Testis (tissue), 3 donors: ENCODE measurements around the gene ARSI. TPM values are rescaled to one million over a fixed set of nuclear protein-coding genes. Genes with fewer than 3 reads are reported as not detected.

Experiments used
- DNase-seq: peaks from one replicate; pipeline ENCODE4 v3.0.0-alpha.2; 2019
- H3K27ac ChIP-seq, 2 donors: fragments of 200-600 bp; sonication (generic); one replicate each; pipeline ENCODE4 v1.5.1; 2019
- H3K27me3 ChIP-seq: fragments of 200-600 bp; sonication (generic); one replicate; pipeline ENCODE4 v1.5.1; 2019
- H3K36me3 ChIP-seq: fragments of 200-600 bp; sonication (generic); one replicate; pipeline ENCODE4 v1.5.1; 2017; ENCODE audit warnings: low read depth; ENCODE audit errors: missing control alignments
- H3K4me1 ChIP-seq: fragments of 200-600 bp; sonication (generic); one replicate; pipeline ENCODE4 v1.5.1; 2019
- H3K4me3 ChIP-seq, 2 donors: fragments of 200-600 bp; sonication (generic); one replicate each; pipeline ENCODE4 v1.5.1; 2017 to 2019
- H3K9me3 ChIP-seq: fragments of 200-600 bp; sonication (generic); one replicate; pipeline ENCODE4 v1.5.1; 2017
- CTCF ChIP-seq, 3 experiments: fragments of 450-650 bp in 2 of 3; fragments of 200-600 bp in 1 of 3; sonication (generic) in 1 of 3; IDR thresholded peaks; one replicate each; pipeline ENCODE4 v1.5.1; 2016 to 2019; ENCODE audit warnings: antibody characterized with exemption in 3 of 3, mild to moderate bottlenecking in 2 of 3, moderate library complexity in 1 of 3
- POLR2A ChIP-seq: fragments of 450-650 bp; IDR thresholded peaks from one replicate; pipeline ENCODE4 v1.6.1; 2017; ENCODE audit warnings: antibody characterized with exemption, mild to moderate bottlenecking, moderate library complexity
- WGBS, 2 donors: methylation state at CpG; one replicate each; pipeline ENCODE4 v1.1.5; 2018; 5-methylcytosine and 5-hydroxymethylcytosine counted together
- intact Hi-C: fragments of 100-400 bp; cut with DNase I; formaldehyde crosslinking; loops from one replicate; pipeline ENCODE4 v1.15.1; 2023; ENCODE audit warnings: low total_unique reads
- polyA plus RNA-seq: library from polyadenylated mRNA; stranded (reverse); fragments of 350-450 nt; fragmentation: Illumina TruSeq; extraction: RNeasy Lipid Tissue Mini Kit (QIAGEN cat#74804); gene quantifications from one replicate; pipeline ENCODE4 v1.2.3, GENCODE V29; 2014; ENCODE audit warnings: low read depth, low replicate concordance; ENCODE audit not compliant: insufficient read depth
- total RNA-seq, 2 donors: library from RNA; depleted of rRNA; stranded (reverse); fragments of >200 nt; gene quantifications; one replicate each; pipeline ENCODE4 v1.2.3, GENCODE V29; 2016

ARSI gene
- total and polyA plus RNA-seq, 3 donors from 2014 or later: 0.79 to 0.93 (median 0.92) TPM

- WGBS, 2 donors: 94% methylated on average over 5 to 7 of the region's 7 CpGs
- DNase-seq: no peak
- intact Hi-C loops: no loop called here
Observed at GRCh38 chr5:150285114-150285513, 17.6 kb downstream of the ARSI start.

GRCh38 chr5:150284311-150284710 is 18.4 kb downstream of the ARSI start:
- H3K36me3 ChIP-seq: no peaks in the 10 kb centered on the region
- no peak overlapping the region for H3K4me3 ChIP-seq
- peaks cover 17% of the 10 kb centered on the region for H3K4me1 ChIP-seq
- no peaks in the 10 kb centered on the region for H3K27me3 ChIP-seq
- 37 to 53% methylated on average over 12 to 13 of the region's 13 CpGs for WGBS, 2 donors
- H3K27ac ChIP-seq: no peak overlapping the region
- no peaks in the 10 kb centered on the region for H3K9me3 ChIP-seq
- DNase-seq: peak; percentile 86
- intact Hi-C loops: no loop called here
- TF ChIP-seq POLR2A: no peak
- TF ChIP-seq CTCF (IDR thresholded peaks at IDR 0.05): no peak

More at GRCh38 chr5:150285114-150285513, 17.6 kb downstream of the ARSI start:
- Histone ChIP-seq H3K27ac (no peak overlapping the region), H3K4me1 (peaks cover 17% of the 10 kb centered on the region), H3K36me3 (no peaks in the 10 kb centered on the region), H3K9me3 (no peaks in the 10 kb centered on the region), H3K4me3 (no peak overlapping the region), H3K27me3 (no peaks in the 10 kb centered on the region)
- no peak for TF ChIP-seq POLR2A
- TF ChIP-seq CTCF (IDR thresholded peaks at IDR 0.05): no peak

GRCh38 chr5:150283904-150284303 is 18.8 kb downstream of the ARSI start:
- Histone ChIP-seq H3K4me1 (peaks cover 17% of the 10 kb centered on the region), H3K4me3 (no peak overlapping the region), H3K9me3 (no peaks in the 10 kb centered on the region), H3K27me3 (no peaks in the 10 kb centered on the region), H3K27ac (no peak overlapping the region), H3K36me3 (no peaks in the 10 kb centered on the region)
- intact Hi-C loops: no loop called here
- no peak for DNase-seq
- WGBS, 2 donors: 73 to 76% methylated on average over 2 to 3 of the region's 3 CpGs
- no peak for TF ChIP-seq CTCF (IDR thresholded peaks at IDR 0.05)
- no peak for TF ChIP-seq POLR2A

GRCh38 chr5:150281987-150282386 is 20.7 kb downstream of the ARSI start:
- intact Hi-C loops: no loop called here
- Histone ChIP-seq H3K4me3 (no peak overlapping the region), H3K36me3 (no peaks in the 10 kb centered on the region), H3K27me3 (no peaks in the 10 kb centered on the region), H3K4me1 (peaks cover 17% of the 10 kb centered on the region), H3K9me3 (no peaks in the 10 kb centered on the region), H3K27ac (no peak overlapping the region)
- 71 to 73% methylated on average over 8 of the region's 8 CpGs for WGBS, 2 donors
- no peak for DNase-seq
- TF ChIP-seq POLR2A: no peak
- no peak for TF ChIP-seq CTCF (IDR thresholded peaks at IDR 0.05)

GRCh38 chr5:150279330-150280020 is 23.2 kb downstream of the ARSI start:
- Histone ChIP-seq H3K4me1 (peaks cover 14% of the 10 kb centered on the region), H3K4me3 (no peak overlapping the region), H3K9me3 (no peaks in the 10 kb centered on the region), H3K27me3 (no peaks in the 10 kb centered on the region), H3K36me3 (no peaks in the 10 kb centered on the region), H3K27ac (no peak overlapping the region)
- 76 to 85% methylated on average over 13 of the region's 13 CpGs for WGBS, 2 donors
- no peak for DNase-seq
- intact Hi-C loops: no loop called here
- TF ChIP-seq CTCF (IDR thresholded peaks at IDR 0.05) (no peak), POLR2A (no peak)
